ENCODE data around the gene CLDN11. TPM values are rescaled to one million over a fixed set of nuclear protein-coding genes. Genes with fewer than 3 reads are reported as not detected.

Gene CLDN11
- total RNA-seq, 2 experiments from 2014 or later = 0.32 to 0.34 TPM

DNA sequence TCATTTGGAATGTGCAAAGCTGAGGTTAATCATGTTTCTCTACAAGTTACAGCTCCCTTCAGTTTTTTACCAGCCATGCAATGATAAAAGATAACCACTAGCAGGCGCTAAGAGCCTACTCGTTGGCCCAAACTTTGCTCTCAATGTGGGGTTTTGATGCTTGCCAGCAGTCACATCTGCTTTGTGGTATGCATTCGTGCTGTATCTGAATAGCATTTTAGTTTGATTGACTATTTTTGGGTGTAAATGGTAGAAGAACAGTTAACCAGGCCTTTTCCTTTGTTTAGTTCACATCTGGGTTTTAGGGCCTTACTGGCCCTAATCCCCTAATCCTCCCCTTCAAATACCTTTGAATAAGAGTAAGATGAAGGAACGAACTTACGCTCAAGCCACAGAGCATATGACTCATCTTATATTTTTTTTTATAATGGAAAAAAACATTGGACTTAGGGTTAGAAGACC is 4.4 kb upstream of the CLDN11 start:
- CTCF ChIA-PET (ENCODE audit: unreplicated experiment) = interaction anchor here (1.5 to 2.7 kb wide), 3 partner anchors 99 to 397 kb away, joined by 3 to 23 read pairs (median 4); no protein-coding TSS in a partner anchor
- H4K20me1 ChIP-seq (ENCODE audit: insufficient read depth, low read length) = no peaks in the 10 kb centered on the region
- DNase-seq (ENCODE audit: low spot score) = peak; percentile 73
- H3K4me1 ChIP-seq (ENCODE audit: insufficient read depth, low read length, poor library complexity, severe bottlenecking) = no peaks in the 10 kb centered on the region
- no peaks in the 10 kb centered on the region for H3K79me2 ChIP-seq (ENCODE audit: insufficient read depth, low read depth, low read length)
- intact Hi-C loops (cut with micrococcal nuclease; ENCODE audit: unreplicated experiment) = loop anchor here (1.0 to 5.0 kb wide), 3 partner anchors 276 to 552 kb away; no protein-coding TSS in a partner anchor
- H3K4me3 ChIP-seq (ENCODE audit: low read depth, low read length, poor library complexity, severe bottlenecking) = no peak overlapping the region
- H3K9me3 ChIP-seq (ENCODE audit: low read length) = no peaks in the 10 kb centered on the region
- TF ChIP-seq, protein P1, sequence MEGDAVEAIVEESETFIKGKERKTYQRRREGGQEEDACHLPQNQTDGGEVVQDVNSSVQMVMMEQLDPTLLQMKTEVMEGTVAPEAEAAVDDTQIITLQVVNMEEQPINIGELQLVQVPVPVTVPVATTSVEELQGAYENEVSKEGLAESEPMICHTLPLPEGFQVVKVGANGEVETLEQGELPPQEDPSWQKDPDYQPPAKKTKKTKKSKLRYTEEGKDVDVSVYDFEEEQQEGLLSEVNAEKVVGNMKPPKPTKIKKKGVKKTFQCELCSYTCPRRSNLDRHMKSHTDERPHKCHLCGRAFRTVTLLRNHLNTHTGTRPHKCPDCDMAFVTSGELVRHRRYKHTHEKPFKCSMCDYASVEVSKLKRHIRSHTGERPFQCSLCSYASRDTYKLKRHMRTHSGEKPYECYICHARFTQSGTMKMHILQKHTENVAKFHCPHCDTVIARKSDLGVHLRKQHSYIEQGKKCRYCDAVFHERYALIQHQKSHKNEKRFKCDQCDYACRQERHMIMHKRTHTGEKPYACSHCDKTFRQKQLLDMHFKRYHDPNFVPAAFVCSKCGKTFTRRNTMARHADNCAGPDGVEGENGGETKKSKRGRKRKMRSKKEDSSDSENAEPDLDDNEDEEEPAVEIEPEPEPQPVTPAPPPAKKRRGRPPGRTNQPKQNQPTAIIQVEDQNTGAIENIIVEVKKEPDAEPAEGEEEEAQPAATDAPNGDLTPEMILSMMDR (conservative IDR thresholded peaks at IDR 0.05; ENCODE audit: low read length) = peak; percentile 99
- TF ChIP-seq EZH2phosphoT487 (IDR thresholded peaks at IDR 0.05; ENCODE audit: borderline replicate concordance, low read depth, low read length) = no peak
- H3K4me2 ChIP-seq (ENCODE audit: low read length) = no peak overlapping the region
- H2AFZ ChIP-seq (ENCODE audit: low read length) = no peak overlapping the region
- H3K9me2 ChIP-seq (ENCODE audit: insufficient read depth, low read length) = no peaks in the 10 kb centered on the region
- no TSS peak for BruUV-seq (replicated peaks)
- H3K36me3 ChIP-seq (ENCODE audit: insufficient read depth, low read length) = no peaks in the 10 kb centered on the region
- POLR2A ChIA-PET = interaction anchor here (0.7 to 2.8 kb wide), 4 partner anchors 10 to 397 kb away, joined by 3 to 11 read pairs (median 3); no protein-coding TSS in a partner anchor
- no peak overlapping the region for H3K27ac ChIP-seq (ENCODE audit: low read depth, low read length, poor library complexity, severe bottlenecking)

DNA sequence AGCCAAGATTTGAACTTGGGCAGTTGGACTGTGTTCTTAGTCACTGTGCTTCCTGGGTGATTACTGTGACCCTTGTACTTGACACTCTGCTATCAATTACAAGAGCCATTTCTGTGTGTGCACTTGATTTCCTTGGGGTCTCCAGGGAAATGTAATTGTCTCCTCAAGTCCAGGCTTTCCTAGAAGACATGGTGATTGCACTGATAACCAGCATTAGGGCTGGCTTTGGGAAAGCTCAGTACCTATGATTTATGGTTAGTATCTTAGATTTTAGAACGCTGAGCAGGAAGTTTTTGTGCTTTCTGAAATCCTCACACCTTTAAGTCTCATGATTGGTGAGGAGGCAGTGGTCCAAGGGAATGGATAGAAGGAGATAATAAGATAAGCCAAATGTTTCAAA is 1.6 kb upstream of the CLDN11 start:
- H3K4me1 ChIP-seq (ENCODE audit: insufficient read depth, low read length, poor library complexity, severe bottlenecking) = no peaks in the 10 kb centered on the region
- H3K4me3 ChIP-seq (ENCODE audit: low read depth, low read length, poor library complexity, severe bottlenecking) = no peak overlapping the region
- H3K79me2 ChIP-seq (ENCODE audit: insufficient read depth, low read depth, low read length) = no peaks in the 10 kb centered on the region
- ChIA-PET CTCF (ENCODE audit: unreplicated experiment) (interaction anchor here (1.7 kb wide), 1 partner anchor 20 kb away, joined by 4 read pairs; no protein-coding TSS in a partner anchor), POLR2A (interaction anchor here (0.6 kb wide), 1 partner anchor 77 kb away, joined by 3 read pairs; no protein-coding TSS in a partner anchor)
- no peaks in the 10 kb centered on the region for H3K9me2 ChIP-seq (ENCODE audit: insufficient read depth, low read length)
- no peaks in the 10 kb centered on the region for H4K20me1 ChIP-seq (ENCODE audit: insufficient read depth, low read length)
- DNase-seq (ENCODE audit: low spot score) = no peak
- intact Hi-C loops (cut with micrococcal nuclease; ENCODE audit: unreplicated experiment) = no loop called here
- no peak overlapping the region for H3K4me2 ChIP-seq (ENCODE audit: low read length)
- H3K36me3 ChIP-seq (ENCODE audit: insufficient read depth, low read length) = no peaks in the 10 kb centered on the region
- no peak for TF ChIP-seq EZH2phosphoT487 (IDR thresholded peaks at IDR 0.05; ENCODE audit: borderline replicate concordance, low read depth, low read length)
- TF ChIP-seq, protein P1 (conservative IDR thresholded peaks at IDR 0.05; ENCODE audit: low read length) = no peak
- H3K9me3 ChIP-seq (ENCODE audit: low read length) = no peaks in the 10 kb centered on the region
- H2AFZ ChIP-seq (ENCODE audit: low read length) = no peak overlapping the region
- no peak overlapping the region for H3K27ac ChIP-seq (ENCODE audit: low read depth, low read length, poor library complexity, severe bottlenecking)
- no TSS peak for BruUV-seq (replicated peaks)

DNA sequence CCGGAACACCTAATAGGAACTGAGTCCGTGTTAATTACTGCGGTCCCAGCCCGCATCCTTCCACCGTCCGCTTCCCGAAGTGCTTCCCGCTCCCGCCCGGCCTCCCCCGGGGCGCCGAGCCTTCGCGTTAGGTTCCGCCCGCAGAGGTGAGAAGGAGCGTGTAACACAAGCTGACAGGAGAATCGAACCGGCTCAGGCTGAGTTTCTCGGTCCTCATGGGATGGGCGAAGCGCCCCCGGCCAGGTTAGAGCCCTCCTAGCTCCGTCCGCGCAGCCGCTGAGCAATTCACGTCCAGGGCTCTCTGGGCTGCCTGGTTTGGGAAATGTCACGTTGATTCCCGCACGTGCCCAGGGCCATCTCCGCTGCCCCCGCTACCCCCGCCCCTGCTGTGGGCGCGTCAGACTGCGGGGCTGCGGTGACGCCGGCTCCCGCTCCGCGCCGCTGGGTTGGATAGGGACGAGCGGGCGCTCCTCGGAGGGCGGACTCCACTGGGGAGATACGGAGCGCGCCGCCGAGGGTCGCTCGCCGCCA is 954 bp downstream of the CLDN11 start:
- DNase-seq (ENCODE audit: low spot score) = no peak
- no peak overlapping the region for H3K4me3 ChIP-seq (ENCODE audit: low read depth, low read length, poor library complexity, severe bottlenecking)
- no peaks in the 10 kb centered on the region for H3K9me2 ChIP-seq (ENCODE audit: insufficient read depth, low read length)
- TF ChIP-seq, protein P1 (conservative IDR thresholded peaks at IDR 0.05; ENCODE audit: low read length) = no peak
- no peak for TF ChIP-seq EZH2phosphoT487 (IDR thresholded peaks at IDR 0.05; ENCODE audit: borderline replicate concordance, low read depth, low read length)
- ChIA-PET POLR2A (no interaction called here), CTCF (ENCODE audit: unreplicated experiment) (no interaction called here)
- no peaks in the 10 kb centered on the region for H3K4me1 ChIP-seq (ENCODE audit: insufficient read depth, low read length, poor library complexity, severe bottlenecking)
- no peak overlapping the region for H3K27ac ChIP-seq (ENCODE audit: low read depth, low read length, poor library complexity, severe bottlenecking)
- intact Hi-C loops (cut with micrococcal nuclease; ENCODE audit: unreplicated experiment) = no loop called here
- no peaks in the 10 kb centered on the region for H4K20me1 ChIP-seq (ENCODE audit: insufficient read depth, low read length)
- H2AFZ ChIP-seq (ENCODE audit: low read length) = no peak overlapping the region
- H3K36me3 ChIP-seq (ENCODE audit: insufficient read depth, low read length) = no peaks in the 10 kb centered on the region
- no peak overlapping the region for H3K4me2 ChIP-seq (ENCODE audit: low read length)
- H3K9me3 ChIP-seq (ENCODE audit: low read length) = no peaks in the 10 kb centered on the region
- no TSS peak for BruUV-seq (replicated peaks)
- H3K79me2 ChIP-seq (ENCODE audit: insufficient read depth, low read depth, low read length) = no peaks in the 10 kb centered on the region

Data from OCI-LY7 (cell line).